Cerebellar nuclear complex (tissue), 1 donor: Measurements from ENCODE around the gene CSMD2.

ENCODE experiments used
- DNase-seq, 2 experiments: peaks; one replicate each; lab custom pipeline; 2025; lab: John Stamatoyannopoulos, UW

Gene CSMD2

GRCh38 chr1:34156739-34157138 lies 8.3 kb downstream of the CSMD2 start:
- DNase-seq: no peak

GRCh38 chr1:34155860-34156259 lies 9.2 kb downstream of the CSMD2 start:
- DNase-seq: no peak

- DNase-seq: no peak
These were observed 11.8 kb downstream of the CSMD2 start for GRCh38 chr1:34153246-34153645.

- DNase-seq: no peak
These were observed 15.5 kb downstream of the CSMD2 start for GRCh38 chr1:34149501-34149900.

- DNase-seq: no peak
These were observed 17.7 kb downstream of the CSMD2 start for GRCh38 chr1:34147301-34147700.

- DNase-seq: no peak
These were observed 20.3 kb downstream of the CSMD2 start for GRCh38 chr1:34144766-34145165.

- no peak for DNase-seq
These were observed 21.1 kb downstream of the CSMD2 start for GRCh38 chr1:34143975-34144374.

GRCh38 chr1:34140011-34140676 lies 24.9 kb downstream of the CSMD2 start:
- DNase-seq: no peak

GRCh38 chr1:34137411-34137810 lies 27.6 kb downstream of the CSMD2 start:
- no peak for DNase-seq

GRCh38 chr1:34132161-34132420 lies 32.9 kb downstream of the CSMD2 start:
- DNase-seq: no peak

GRCh38 chr1:34131396-34132160 lies 33.5 kb downstream of the CSMD2 start:
- no peak for DNase-seq

GRCh38 chr1:34130306-34130705 lies 34.7 kb downstream of the CSMD2 start:
- no peak for DNase-seq

- no peak for DNase-seq
These were observed 35.4 kb downstream of the CSMD2 start for GRCh38 chr1:34129630-34130029.

GRCh38 chr1:34128186-34128889 lies 36.7 kb downstream of the CSMD2 start:
- no peak for DNase-seq

- DNase-seq: no peak
These were observed 37.7 kb downstream of the CSMD2 start for GRCh38 chr1:34127006-34128000.

- no peak for DNase-seq
These were observed 38.5 kb downstream of the CSMD2 start for GRCh38 chr1:34126486-34126885.

- no peak for DNase-seq
These were observed 39.2 kb downstream of the CSMD2 start for GRCh38 chr1:34125721-34126380.

GRCh38 chr1:34122080-34122932 lies 42.7 kb downstream of the CSMD2 start:
- DNase-seq: no peak

GRCh38 chr1:34115233-34115632 lies 49.8 kb downstream of the CSMD2 start:
- no peak for DNase-seq

GRCh38 chr1:34113887-34114286 lies 51.1 kb downstream of the CSMD2 start:
- no peak for DNase-seq

GRCh38 chr1:34113362-34113761 lies 51.7 kb downstream of the CSMD2 start:
- DNase-seq: no peak
